OCI-LY1 (cell line): ENCODE data around the gene GOLPH3.
"Not testable (repeated sequence)": the region's sequence is repeated elsewhere in the genome, so short reads cannot be mapped to it uniquely, and the experiment has no call there.

Experiments
- EZH2 ChIP-seq: fragments of 200-600 bp; sonication (generic), shearing (Covaris generic); IDR thresholded peaks from 2 replicates; pipeline ENCODE4 v1.8.0; 2017; ENCODE audit warnings: borderline replicate concordance, mixed run types, mild to moderate bottlenecking, antibody characterized with exemption, low read length, moderate library complexity, mixed read lengths
- TF ChIP-seq, protein P1 (sequence below): fragments of 200-600 bp; sonication (generic), shearing (Covaris generic); IDR thresholded peaks from 2 replicates; pipeline ENCODE4 v1.5.1; 2017; ENCODE audit warnings: mild to moderate bottlenecking, antibody characterized with exemption, low read length, moderate library complexity, mixed read lengths

- TF ChIP-seq, protein P1, sequence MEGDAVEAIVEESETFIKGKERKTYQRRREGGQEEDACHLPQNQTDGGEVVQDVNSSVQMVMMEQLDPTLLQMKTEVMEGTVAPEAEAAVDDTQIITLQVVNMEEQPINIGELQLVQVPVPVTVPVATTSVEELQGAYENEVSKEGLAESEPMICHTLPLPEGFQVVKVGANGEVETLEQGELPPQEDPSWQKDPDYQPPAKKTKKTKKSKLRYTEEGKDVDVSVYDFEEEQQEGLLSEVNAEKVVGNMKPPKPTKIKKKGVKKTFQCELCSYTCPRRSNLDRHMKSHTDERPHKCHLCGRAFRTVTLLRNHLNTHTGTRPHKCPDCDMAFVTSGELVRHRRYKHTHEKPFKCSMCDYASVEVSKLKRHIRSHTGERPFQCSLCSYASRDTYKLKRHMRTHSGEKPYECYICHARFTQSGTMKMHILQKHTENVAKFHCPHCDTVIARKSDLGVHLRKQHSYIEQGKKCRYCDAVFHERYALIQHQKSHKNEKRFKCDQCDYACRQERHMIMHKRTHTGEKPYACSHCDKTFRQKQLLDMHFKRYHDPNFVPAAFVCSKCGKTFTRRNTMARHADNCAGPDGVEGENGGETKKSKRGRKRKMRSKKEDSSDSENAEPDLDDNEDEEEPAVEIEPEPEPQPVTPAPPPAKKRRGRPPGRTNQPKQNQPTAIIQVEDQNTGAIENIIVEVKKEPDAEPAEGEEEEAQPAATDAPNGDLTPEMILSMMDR = not testable (repeated sequence)
- not testable (repeated sequence) for TF ChIP-seq EZH2
Measured at GRCh38 chr5:32080565-32080964, 93.6 kb downstream of the GOLPH3 start.
